ENCODE results near the gene TUBGCP6.

DNA sequence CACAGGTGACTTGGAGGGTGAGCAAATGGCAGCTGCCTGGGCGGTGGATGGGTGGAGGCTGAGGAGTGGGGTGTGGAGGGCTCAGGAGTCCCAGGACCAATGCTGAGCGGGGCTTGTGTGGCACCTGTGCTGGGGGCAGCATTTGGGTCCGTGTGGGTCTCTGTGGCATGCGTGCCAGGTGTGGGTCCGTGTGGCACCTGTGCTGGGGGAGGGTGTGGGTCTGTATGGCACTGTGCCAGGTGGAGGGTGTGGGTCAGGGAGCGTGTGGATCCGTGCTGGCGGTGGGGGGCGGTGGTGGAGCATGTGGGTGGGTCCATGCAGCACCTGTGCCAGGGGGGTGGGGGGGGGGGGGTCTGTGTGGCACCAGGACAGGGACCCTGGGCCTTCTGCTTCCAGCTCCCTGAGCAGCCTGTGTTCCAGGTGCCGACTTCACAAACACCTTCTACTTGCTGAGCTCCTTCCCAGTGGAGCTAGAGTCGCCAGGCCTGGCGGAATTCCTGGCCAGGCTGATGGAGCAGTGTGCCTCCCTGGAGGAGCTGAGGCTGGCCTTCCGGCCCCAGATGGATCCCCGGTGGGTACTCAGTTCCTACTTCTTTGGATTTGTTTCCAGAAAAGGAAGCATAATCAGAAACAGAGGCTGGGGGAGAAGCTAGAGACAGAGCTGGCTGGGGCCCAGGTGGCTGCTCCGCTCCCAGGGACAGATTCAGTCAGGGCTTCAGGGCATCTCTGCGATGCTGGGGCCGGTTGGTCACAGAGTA is 29.3 kb downstream of the TUBGCP6 start:
- TF ChIP-seq CTCF (IDR thresholded peaks at IDR 0.05) (no peak), POLR2AphosphoS5 (IDR thresholded peaks at IDR 0.05) (no peak), POLR2A (IDR thresholded peaks at IDR 0.05) (no peak)

Measured in transverse colon (tissue), 4 donors.